Upper lobe of right lung (tissue), 1 donor: ENCODE results near the gene USP30. TPM values are rescaled to one million over a fixed set of nuclear protein-coding genes. Genes with fewer than 3 reads are reported as not detected.

Source experiments
- ATAC-seq: fragments of 200-7000 bp; cut with Tn5 transposase; one replicate; pipeline ENCODE4 v1.9.1; 2020; ENCODE audit warnings: mild to moderate bottlenecking, moderate library complexity
- DNase-seq: peaks from one replicate; pipeline ENCODE4 v3.0.0-alpha.2; 2020
- H3K27ac ChIP-seq: fragments of 200-600 bp; one replicate; pipeline ENCODE4 v1.8.0; 2022
- H3K27me3 ChIP-seq: fragments of 200-600 bp; one replicate; pipeline ENCODE4 v1.8.0; 2022; ENCODE audit warnings: mild to moderate bottlenecking
- H3K36me3 ChIP-seq: fragments of 200-600 bp; one replicate; pipeline ENCODE4 v1.8.0; 2022
- H3K4me1 ChIP-seq: fragments of 200-600 bp; one replicate; pipeline ENCODE4 v1.8.0; 2022
- H3K4me3 ChIP-seq: fragments of 200-600 bp; one replicate; pipeline ENCODE4 v1.8.0; 2022; ENCODE audit warnings: mild to moderate bottlenecking
- H3K9me3 ChIP-seq: fragments of 200-600 bp; one replicate; pipeline ENCODE4 v1.8.0; 2022
- CTCF ChIP-seq: fragments of 200-600 bp; IDR thresholded peaks from one replicate; pipeline ENCODE4 v1.8.0; 2022; ENCODE audit warnings: antibody characterized with exemption
- intact Hi-C: fragments of 100-400 bp; cut with DNase I; formaldehyde crosslinking; loops from one replicate; pipeline ENCODE4 v1.11.0; 2022
- total RNA-seq: library from RNA; stranded (reverse); fragmentation: NEBNext Ultra II Directional; extraction: Animal tissue kit (Norgen Biotek cat#: 25700); gene quantifications from one replicate; pipeline ENCODE4 v1.2.1, GENCODE V29; 2021
- donor health status: DM: no; HTN: yes; CAD: no; lungs with severe emphysema.

The USP30 gene
- total RNA-seq, 1 donor from 2014 or later, result 13.6 TPM

DNA sequence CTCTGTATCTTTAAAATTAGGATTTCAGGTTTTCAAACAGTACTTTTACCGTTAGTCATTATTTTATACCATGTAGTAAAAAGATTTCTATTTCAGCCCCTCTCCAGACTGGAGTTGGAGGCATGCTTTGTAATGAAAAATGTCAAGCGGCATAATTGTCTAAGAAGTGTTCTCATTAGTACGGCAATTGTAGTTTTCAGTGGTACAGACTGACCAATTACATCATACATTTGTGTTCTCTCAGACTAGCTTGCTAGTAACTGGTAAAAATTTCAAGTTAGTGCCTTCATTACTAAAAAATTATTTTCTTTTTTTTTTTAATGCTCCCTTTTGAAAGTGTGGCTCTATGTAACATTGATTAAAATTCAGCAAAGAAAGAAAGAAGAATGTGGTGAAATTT lies 4.5 kb downstream of the USP30 start:
- DNase-seq (no peak), ATAC-seq (no peak)
- Histone ChIP-seq H3K4me1 (peaks cover 13% of the 10 kb centered on the region), H3K4me3 (no peak overlapping the region), H3K27me3 (no peaks in the 10 kb centered on the region), H3K9me3 (no peaks in the 10 kb centered on the region), H3K36me3 (peaks cover 39% of the 10 kb centered on the region), H3K27ac (no peak overlapping the region)
- intact Hi-C loops, result no loop called here
- TF ChIP-seq CTCF, result no peak

GRCh38 chr12:109057376-109057775 lies 5.0 kb downstream of the USP30 start:
- ATAC-seq (no peak), DNase-seq (no peak)
- intact Hi-C loops, result no loop called here
- peaks cover 13% of the 10 kb centered on the region for H3K4me1 ChIP-seq
- no peak overlapping the region for H3K4me3 ChIP-seq
- H3K27ac ChIP-seq, result no peak overlapping the region
- peaks cover 39% of the 10 kb centered on the region for H3K36me3 ChIP-seq
- H3K9me3 ChIP-seq, result no peaks in the 10 kb centered on the region
- H3K27me3 ChIP-seq, result no peaks in the 10 kb centered on the region
- TF ChIP-seq CTCF, result no peak

- Histone ChIP-seq H3K9me3 (no peaks in the 10 kb centered on the region), H3K4me1 (peaks cover 11% of the 10 kb centered on the region), H3K36me3 (peaks cover 39% of the 10 kb centered on the region), H3K4me3 (no peak overlapping the region), H3K27me3 (no peaks in the 10 kb centered on the region), H3K27ac (no peak overlapping the region)
- DNase-seq (no peak), ATAC-seq (no peak)
- TF ChIP-seq CTCF, result no peak
- intact Hi-C loops, result no loop called here
Observed at GRCh38 chr12:109058773-109059172, 6.4 kb downstream of the USP30 start.

DNA sequence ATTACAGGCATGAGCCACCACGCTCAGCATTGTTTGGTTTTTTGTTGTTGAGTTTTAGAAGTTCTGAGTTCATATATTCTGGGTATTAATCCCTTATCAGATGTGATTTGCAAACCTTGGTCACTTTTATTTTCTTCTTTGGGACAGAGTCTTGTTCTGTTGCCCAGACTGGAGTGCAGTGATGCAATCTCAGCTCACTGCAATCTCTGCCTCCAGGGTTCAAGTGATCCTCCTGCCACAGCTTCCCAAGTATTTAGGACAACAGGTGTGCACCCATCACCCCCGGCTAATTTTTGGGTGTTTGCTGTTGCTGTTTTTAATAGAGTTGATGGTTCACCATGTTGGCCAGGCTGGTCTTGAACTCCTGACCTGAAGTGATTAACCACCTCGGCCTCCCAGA lies 11.8 kb downstream of the USP30 start:
- TF ChIP-seq CTCF, result no peak
- Histone ChIP-seq H3K36me3 (peaks cover 35% of the 10 kb centered on the region), H3K4me3 (no peak overlapping the region)

DNA sequence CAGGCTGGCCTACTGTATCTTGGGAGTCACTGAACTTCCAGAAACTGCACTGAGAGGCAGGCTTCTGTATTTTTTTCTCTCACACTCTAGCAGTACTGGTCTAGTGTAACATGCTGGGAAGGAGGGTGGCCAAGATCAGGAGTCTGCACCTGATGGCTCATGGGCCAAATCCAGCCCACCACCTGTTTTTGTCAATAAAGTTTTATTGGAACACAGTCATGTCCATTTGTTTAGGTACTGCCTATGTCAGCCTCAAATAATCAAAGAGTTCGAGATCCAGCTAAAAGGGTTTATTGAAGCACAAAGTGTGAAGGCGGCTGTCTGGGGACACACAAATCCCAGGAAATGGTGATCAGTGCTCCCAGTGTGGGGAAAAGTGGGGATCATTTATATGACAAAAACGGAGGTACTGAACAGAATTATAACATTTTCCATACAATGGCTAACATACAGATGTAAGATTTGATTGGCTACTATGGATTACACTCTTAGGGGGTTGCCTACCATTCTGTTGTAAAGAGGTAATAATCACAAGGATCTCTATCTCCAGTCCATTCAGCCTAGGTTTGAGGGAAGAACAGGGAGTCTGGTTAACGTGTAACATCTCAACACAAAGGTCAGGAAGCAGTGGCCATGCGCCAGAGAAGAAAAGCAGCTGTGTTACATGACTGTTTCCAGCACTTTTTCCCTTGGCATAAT lies 12.9 kb downstream of the USP30 start:
- Histone ChIP-seq H3K27me3 (no peaks in the 10 kb centered on the region), H3K36me3 (peaks cover 35% of the 10 kb centered on the region), H3K4me1 (no peaks in the 10 kb centered on the region), H3K4me3 (no peak overlapping the region), H3K9me3 (no peaks in the 10 kb centered on the region), H3K27ac (no peak overlapping the region)
- TF ChIP-seq CTCF, result no peak
- DNase-seq (no peak), ATAC-seq (no peak)
- intact Hi-C loops, result no loop called here

More for the DNA sequence above, 11.8 kb downstream of the USP30 start:
- H3K4me1 ChIP-seq, result no peaks in the 10 kb centered on the region
- ATAC-seq (no peak), DNase-seq (no peak)
- intact Hi-C loops, result no loop called here
- no peak overlapping the region for H3K27ac ChIP-seq
- no peaks in the 10 kb centered on the region for H3K27me3 ChIP-seq
- H3K9me3 ChIP-seq, result no peaks in the 10 kb centered on the region

- intact Hi-C loops, result no loop called here
- ATAC-seq, result no peak
- no peak for DNase-seq
- no peak for TF ChIP-seq CTCF
- Histone ChIP-seq H3K4me3 (no peak overlapping the region), H3K4me1 (no peaks in the 10 kb centered on the region), H3K36me3 (peaks cover 37% of the 10 kb centered on the region), H3K27ac (no peak overlapping the region), H3K27me3 (no peaks in the 10 kb centered on the region), H3K9me3 (no peaks in the 10 kb centered on the region)
Observed at GRCh38 chr12:109065853-109066193, 13.4 kb downstream of the USP30 start.
